Suprapubic skin (tissue), 4 donors: Measurements from ENCODE around the gene UBA1. TPM values are rescaled to one million over a fixed set of nuclear protein-coding genes. Genes with fewer than 3 reads are reported as not detected.

Experiments used
- DNase-seq, 2 donors: peaks; one replicate each; pipeline ENCODE4 v3.0.0-alpha.2; 2019; ENCODE audit warnings: low spot score in 2 of 2
- H3K27ac ChIP-seq: fragments of 200-600 bp; sonication (generic); one replicate; pipeline ENCODE4 v1.5.1; 2019
- H3K27me3 ChIP-seq: fragments of 200-600 bp; sonication (generic); one replicate; pipeline ENCODE4 v1.5.1; 2019
- H3K36me3 ChIP-seq: fragments of 200-600 bp; sonication (generic); one replicate; pipeline ENCODE4 v1.5.1; 2019
- H3K4me1 ChIP-seq: fragments of 200-600 bp; sonication (generic); one replicate; pipeline ENCODE4 v1.5.1; 2019
- H3K4me3 ChIP-seq: fragments of 200-600 bp; sonication (generic); one replicate; pipeline ENCODE4 v1.5.1; 2019; ENCODE audit warnings: mild to moderate bottlenecking
- H3K9me3 ChIP-seq: fragments of 200-600 bp; sonication (generic); one replicate; pipeline ENCODE4 v1.5.1; 2019
- EP300 ChIP-seq: sonication (generic); formaldehyde crosslinking; IDR thresholded peaks from one replicate; pipeline ENCODE4 v1.6.1; 2017; ENCODE audit warnings: antibody characterized with exemption
- POLR2A ChIP-seq, 2 donors: fragments of 450-650 bp; IDR thresholded peaks; one replicate each; pipeline ENCODE4 v1.6.1; 2017; ENCODE audit warnings: antibody characterized with exemption in 2 of 2, mild to moderate bottlenecking in 2 of 2, moderate library complexity in 2 of 2
- POLR2AphosphoS5 ChIP-seq, 3 donors: sonication (generic); formaldehyde crosslinking; IDR thresholded peaks; one replicate each; pipeline ENCODE4 v1.6.1; 2017; ENCODE audit warnings: antibody characterized with exemption in 3 of 3
- WGBS: methylation state at CpG from one replicate; pipeline ENCODE4 v1.1.5; 2018; 5-methylcytosine and 5-hydroxymethylcytosine counted together
- total RNA-seq, 4 donors: library from RNA; depleted of rRNA; stranded (reverse); fragments of >200 nt; gene quantifications; one replicate each; pipeline ENCODE4 v1.1.0, GENCODE V29; 2016
- TF ChIP-seq, protein P1 (sequence below), 2 donors: fragments of 200-600 bp in 1 of 2; fragments of 450-650 bp in 1 of 2; sonication (generic) in 1 of 2; IDR thresholded peaks; one replicate each; pipeline ENCODE4 v1.5.1; 2016 to 2019; ENCODE audit warnings: antibody characterized with exemption in 2 of 2, mild to moderate bottlenecking in 1 of 2, moderate library complexity in 1 of 2

UBA1 gene
- total RNA-seq, 4 donors from 2014 or later, result 146 to 186 (median 157) TPM

DNA sequence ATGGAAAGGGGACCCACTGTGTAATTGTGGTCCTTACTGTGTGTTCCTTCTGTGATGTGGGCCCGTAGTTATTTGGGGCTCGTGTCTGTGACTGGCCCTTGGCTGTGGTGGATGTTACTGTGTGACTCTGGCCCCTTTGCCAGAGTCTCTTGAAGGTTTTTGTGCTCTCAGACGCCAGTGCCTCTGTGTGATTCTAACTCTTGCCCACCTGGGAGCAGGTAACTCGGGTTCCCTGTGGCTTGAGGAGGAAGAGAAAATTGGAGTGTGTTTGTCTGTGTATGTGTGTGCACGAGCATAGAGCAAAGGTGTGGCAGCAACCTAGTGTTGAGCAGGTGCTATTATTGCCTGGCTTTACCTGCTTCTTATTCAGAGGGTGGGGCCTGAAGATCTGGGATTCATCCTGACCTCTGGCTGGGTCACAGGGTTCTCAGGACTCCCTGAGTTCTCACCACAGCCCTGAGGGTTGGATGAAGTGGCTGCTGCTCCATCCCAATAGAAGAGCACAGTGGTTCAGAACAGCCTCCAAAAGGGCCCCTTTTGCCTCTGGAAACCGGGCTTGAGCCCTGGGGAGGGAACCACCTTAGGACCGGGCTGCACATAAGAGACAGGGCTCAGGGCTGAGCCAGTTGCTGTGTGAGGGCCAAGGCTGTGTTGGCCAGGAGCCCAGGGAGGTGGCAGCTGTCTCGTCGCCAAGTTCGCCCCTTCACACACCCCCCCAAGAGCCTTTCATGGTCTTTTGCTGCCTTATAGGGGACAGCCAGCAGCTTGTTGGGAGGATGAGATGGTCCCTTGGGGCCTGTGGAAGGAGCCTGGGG is 47.3 kb upstream of the UBA1 start:
- H3K27me3 ChIP-seq, result no peaks in the 10 kb centered on the region

DNA sequence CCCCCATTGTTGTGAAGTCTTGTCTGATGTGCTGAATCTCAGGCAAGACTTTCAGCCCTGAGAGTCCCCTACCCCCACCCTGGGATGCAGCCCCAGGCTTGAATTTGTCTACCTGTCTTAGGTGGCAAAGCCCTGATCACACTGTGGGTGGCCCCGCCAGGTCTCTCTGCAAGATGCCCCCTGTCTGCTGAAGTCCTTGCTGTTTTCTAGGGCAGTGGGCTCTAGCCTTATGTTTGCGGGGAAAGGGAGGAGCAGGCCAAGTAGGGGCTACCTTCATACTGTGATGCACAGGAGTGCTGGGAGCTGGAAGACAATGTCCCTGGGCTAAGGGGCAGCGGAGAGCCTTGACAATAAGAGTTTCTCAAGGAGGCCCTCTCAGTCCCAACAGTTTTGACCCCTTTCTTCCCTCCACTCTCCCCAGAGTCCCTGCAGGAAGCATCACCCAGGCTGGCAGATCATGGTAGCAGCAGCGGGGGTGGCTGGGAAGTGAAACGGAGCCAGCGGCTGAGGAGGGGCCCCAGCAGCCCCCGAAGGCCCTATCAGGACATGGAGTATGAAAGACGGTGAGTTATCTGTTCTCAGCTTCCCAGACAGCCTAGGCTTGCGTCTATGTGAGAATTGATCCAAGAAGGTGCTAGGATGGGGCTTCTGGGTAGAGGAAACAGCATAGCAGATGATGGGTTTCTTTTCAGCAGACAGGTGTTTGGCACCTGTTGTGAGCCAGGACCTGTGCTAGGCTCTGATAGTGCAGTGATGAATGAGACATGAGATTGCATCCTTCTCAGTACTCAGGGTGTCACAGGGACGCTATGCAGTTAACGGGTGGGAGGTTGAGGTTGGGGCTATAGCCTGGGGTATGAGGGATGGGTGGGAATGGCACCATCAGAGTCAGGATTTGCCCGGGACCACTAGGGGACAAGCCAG is 46.4 kb upstream of the UBA1 start:
- Histone ChIP-seq H3K36me3 (peaks cover 7% of the 10 kb centered on the region), H3K27me3 (no peaks in the 10 kb centered on the region), H3K4me3 (peak overlapping the region; percentile 65), H3K27ac (no peak overlapping the region), H3K4me1 (peaks cover 25% of the 10 kb centered on the region), H3K9me3 (no peaks in the 10 kb centered on the region)
- DNase-seq, result no peak
- TF ChIP-seq POLR2AphosphoS5 (IDR thresholded peaks at IDR 0.05) (no peak), EP300 (no peak), POLR2A (IDR thresholded peaks at IDR 0.05) (no peak)
- TF ChIP-seq, protein P1, sequence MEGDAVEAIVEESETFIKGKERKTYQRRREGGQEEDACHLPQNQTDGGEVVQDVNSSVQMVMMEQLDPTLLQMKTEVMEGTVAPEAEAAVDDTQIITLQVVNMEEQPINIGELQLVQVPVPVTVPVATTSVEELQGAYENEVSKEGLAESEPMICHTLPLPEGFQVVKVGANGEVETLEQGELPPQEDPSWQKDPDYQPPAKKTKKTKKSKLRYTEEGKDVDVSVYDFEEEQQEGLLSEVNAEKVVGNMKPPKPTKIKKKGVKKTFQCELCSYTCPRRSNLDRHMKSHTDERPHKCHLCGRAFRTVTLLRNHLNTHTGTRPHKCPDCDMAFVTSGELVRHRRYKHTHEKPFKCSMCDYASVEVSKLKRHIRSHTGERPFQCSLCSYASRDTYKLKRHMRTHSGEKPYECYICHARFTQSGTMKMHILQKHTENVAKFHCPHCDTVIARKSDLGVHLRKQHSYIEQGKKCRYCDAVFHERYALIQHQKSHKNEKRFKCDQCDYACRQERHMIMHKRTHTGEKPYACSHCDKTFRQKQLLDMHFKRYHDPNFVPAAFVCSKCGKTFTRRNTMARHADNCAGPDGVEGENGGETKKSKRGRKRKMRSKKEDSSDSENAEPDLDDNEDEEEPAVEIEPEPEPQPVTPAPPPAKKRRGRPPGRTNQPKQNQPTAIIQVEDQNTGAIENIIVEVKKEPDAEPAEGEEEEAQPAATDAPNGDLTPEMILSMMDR (IDR thresholded peaks at IDR 0.05), result no peak
- 83% methylated on average over 11 of the region's 12 CpGs for WGBS

More for the DNA sequence above, 47.3 kb upstream of the UBA1 start:
- Histone ChIP-seq H3K9me3 (no peaks in the 10 kb centered on the region), H3K27ac (peak overlapping the region; percentile 97), H3K36me3 (peaks cover 3% of the 10 kb centered on the region), H3K4me1 (peaks cover 25% of the 10 kb centered on the region), H3K4me3 (peak overlapping the region; percentile 65)
- no peak for DNase-seq
- 38% methylated on average over 6 of the region's 10 CpGs for WGBS
- TF ChIP-seq POLR2AphosphoS5 (IDR thresholded peaks at IDR 0.05) (no peak), POLR2A (IDR thresholded peaks at IDR 0.05) (no peak), EP300 (no peak)
- TF ChIP-seq, protein P1 (IDR thresholded peaks at IDR 0.05), result no peak

DNA sequence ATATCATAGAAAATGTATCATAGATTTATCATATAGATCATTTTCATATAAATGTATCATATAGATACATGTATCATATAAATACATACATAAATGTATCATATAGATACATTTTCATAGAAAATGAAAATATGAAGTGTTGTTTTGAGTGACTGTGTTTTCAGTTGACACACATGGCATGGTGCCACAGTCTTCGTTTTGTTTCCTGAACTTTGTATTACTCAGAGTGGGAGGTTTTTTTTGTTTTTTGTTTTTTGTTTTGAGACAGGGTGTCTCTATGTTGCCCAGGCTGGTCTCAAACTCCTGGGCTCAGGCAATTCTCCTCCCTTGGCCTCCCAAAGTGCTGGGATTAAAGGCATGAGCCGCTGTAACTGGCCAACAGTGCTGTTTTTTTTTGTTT is 44.7 kb upstream of the UBA1 start:
- WGBS, result 58% methylated on average over 2 of the region's 2 CpGs
- Histone ChIP-seq H3K9me3 (no peaks in the 10 kb centered on the region), H3K4me3 (no peak overlapping the region), H3K27ac (no peak overlapping the region), H3K36me3 (peaks cover 7% of the 10 kb centered on the region), H3K27me3 (no peaks in the 10 kb centered on the region), H3K4me1 (peaks cover 21% of the 10 kb centered on the region)
- DNase-seq, result no peak
- TF ChIP-seq, protein P1 (IDR thresholded peaks at IDR 0.05), result no peak
- no peak for TF ChIP-seq EP300
- no peak for TF ChIP-seq POLR2AphosphoS5 (IDR thresholded peaks at IDR 0.05)
- no peak for TF ChIP-seq POLR2A (IDR thresholded peaks at IDR 0.05)

DNA sequence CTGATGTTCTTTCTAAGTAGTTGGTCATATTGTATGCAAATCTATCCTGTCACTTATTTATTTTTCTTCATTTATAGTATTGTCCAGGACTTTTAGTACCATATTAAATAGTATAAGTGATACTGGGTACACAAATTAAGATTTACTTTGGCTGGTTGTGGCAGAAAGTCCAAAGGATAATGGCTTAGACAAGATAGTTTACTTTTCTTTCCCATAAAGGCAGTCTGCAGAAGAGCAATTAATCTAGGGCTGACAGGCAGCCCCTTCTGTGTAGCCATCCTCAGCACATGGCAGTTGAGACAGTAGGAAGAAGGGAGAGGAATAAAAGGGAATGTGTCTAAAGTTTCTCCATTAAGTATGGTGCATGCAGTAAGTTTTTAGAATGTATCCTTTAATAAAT is 42.2 kb upstream of the UBA1 start:
- DNase-seq, result no peak
- H3K36me3 ChIP-seq, result peaks cover 16% of the 10 kb centered on the region
- no peak overlapping the region for H3K27ac ChIP-seq
- no peak for TF ChIP-seq POLR2AphosphoS5 (IDR thresholded peaks at IDR 0.05)
- no peak for TF ChIP-seq EP300
- TF ChIP-seq POLR2A (IDR thresholded peaks at IDR 0.05), result no peak
- TF ChIP-seq, protein P1 (IDR thresholded peaks at IDR 0.05), result no peak
- H3K4me3 ChIP-seq, result no peak overlapping the region
- H3K9me3 ChIP-seq, result no peaks in the 10 kb centered on the region
- H3K27me3 ChIP-seq, result no peaks in the 10 kb centered on the region
- H3K4me1 ChIP-seq, result peaks cover 14% of the 10 kb centered on the region
